HCT116 (cell line): ENCODE results near the gene TMC1.

ENCODE experiments used
- CEBPB ChIP-seq: IDR thresholded peaks from 2 replicates; pipeline ENCODE4 v1.6.1; 2012; ENCODE audit warnings: low read depth
- FOSL1 ChIP-seq: IDR thresholded peaks from 2 replicates; pipeline ENCODE4 v1.6.1; 2012; ENCODE audit warnings: low read depth
- POLR2A ChIP-seq: IDR thresholded peaks from 2 replicates; pipeline ENCODE4 v1.7.0; 2011; ENCODE audit warnings: borderline replicate concordance; ENCODE audit not compliant: insufficient read depth, insufficient read length; ENCODE audit errors: extremely low read depth
- POLR2AphosphoS5 ChIP-seq: IDR thresholded peaks from 2 replicates; pipeline ENCODE4 v1.6.1; 2011; ENCODE audit warnings: mild to moderate bottlenecking, low read depth, low read length, moderate library complexity
- RAD21 ChIP-seq: IDR thresholded peaks from 2 replicates; pipeline ENCODE4 v1.6.1; 2012; ENCODE audit warnings: low read depth, mild to moderate bottlenecking
- SIN3A ChIP-seq: IDR thresholded peaks from 2 replicates; pipeline ENCODE4 v1.6.1; 2012; ENCODE audit warnings: low read depth
- ZFX ChIP-seq: fragments of 450-650 bp; IDR thresholded peaks from 2 replicates; pipeline ENCODE4 v1.6.1; 2017
- ZNF274 ChIP-seq: fragments of 200-500 bp; sonication (Bioruptor generic); IDR thresholded peaks from 2 replicates; pipeline ENCODE4 v1.6.1; 2014; ENCODE audit warnings: mild to moderate bottlenecking, low read depth, low read length, inconsistent platforms
- TF ChIP-seq, protein P1 (sequence below): IDR thresholded peaks from 2 replicates; pipeline ENCODE4 v1.6.1; 2012
- TF ChIP-seq, protein P2 (sequence below), 3 experiments: fragments of 200-600 bp in 1 of 3; sonication (generic) in 1 of 3; IDR thresholded peaks in 2 of 3; conservative IDR thresholded peaks in 1 of 3; 2 replicates each; pipeline ENCODE4 v1.5.1; 2012 to 2017; ENCODE audit warnings: low read depth in 2 of 3, low read length in 2 of 3, antibody characterized with exemption in 1 of 3, borderline replicate concordance in 1 of 3, control low read depth in 1 of 3, mild to moderate bottlenecking in 1 of 3, mixed read lengths in 1 of 3, mixed run types in 1 of 3, moderate library complexity in 1 of 3; ENCODE audit not compliant: insufficient read depth in 1 of 3

DNA sequence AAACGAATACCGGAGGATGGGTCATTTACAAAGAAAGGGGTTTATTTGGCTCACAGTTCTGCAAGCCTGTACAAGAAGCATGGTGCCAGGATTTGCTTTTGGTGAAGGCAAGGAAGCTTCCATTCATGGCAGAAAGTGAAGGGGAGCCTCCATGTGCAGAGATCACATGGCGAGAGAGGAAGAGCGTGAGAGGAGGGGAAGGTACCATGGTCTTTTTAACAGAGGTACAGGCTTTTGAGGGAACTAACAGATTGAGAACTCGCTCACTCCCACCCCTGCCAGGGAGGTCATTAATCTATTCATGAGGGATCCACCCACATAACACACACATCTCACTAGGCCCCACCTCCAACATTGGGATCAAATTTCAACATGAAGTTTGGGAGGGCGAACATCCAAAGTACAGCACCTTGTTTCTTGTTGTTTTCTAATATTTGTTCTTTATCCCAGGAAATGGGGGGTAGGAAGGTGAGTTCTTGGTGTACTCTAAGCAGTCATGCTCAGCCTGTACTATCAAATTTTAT, 18.5 kb downstream of the TMC1 start:
- TF ChIP-seq POLR2A (no peak), ZFX (no peak), CEBPB (no peak), RAD21 (no peak), ZNF274 (no peak), SIN3A (no peak), POLR2AphosphoS5 (no peak), FOSL1 (no peak)
- TF ChIP-seq, protein P1, sequence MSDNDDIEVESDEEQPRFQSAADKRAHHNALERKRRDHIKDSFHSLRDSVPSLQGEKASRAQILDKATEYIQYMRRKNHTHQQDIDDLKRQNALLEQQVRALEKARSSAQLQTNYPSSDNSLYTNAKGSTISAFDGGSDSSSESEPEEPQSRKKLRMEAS = no peak
- TF ChIP-seq, protein P2, sequence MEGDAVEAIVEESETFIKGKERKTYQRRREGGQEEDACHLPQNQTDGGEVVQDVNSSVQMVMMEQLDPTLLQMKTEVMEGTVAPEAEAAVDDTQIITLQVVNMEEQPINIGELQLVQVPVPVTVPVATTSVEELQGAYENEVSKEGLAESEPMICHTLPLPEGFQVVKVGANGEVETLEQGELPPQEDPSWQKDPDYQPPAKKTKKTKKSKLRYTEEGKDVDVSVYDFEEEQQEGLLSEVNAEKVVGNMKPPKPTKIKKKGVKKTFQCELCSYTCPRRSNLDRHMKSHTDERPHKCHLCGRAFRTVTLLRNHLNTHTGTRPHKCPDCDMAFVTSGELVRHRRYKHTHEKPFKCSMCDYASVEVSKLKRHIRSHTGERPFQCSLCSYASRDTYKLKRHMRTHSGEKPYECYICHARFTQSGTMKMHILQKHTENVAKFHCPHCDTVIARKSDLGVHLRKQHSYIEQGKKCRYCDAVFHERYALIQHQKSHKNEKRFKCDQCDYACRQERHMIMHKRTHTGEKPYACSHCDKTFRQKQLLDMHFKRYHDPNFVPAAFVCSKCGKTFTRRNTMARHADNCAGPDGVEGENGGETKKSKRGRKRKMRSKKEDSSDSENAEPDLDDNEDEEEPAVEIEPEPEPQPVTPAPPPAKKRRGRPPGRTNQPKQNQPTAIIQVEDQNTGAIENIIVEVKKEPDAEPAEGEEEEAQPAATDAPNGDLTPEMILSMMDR (IDR thresholded peaks at IDR 0.05 in 2 of 3, conservative IDR thresholded peaks at IDR 0.05 in 1 of 3; ENCODE audit: borderline replicate concordance in 1 of 3, insufficient read depth in 1 of 3, low read depth in 2 of 3, low read length in 2 of 3) = no peak
